NT2/D1 (cell line): ENCODE measurements around the gene RUNX3.

Source experiments
- SUZ12 ChIP-seq: IDR thresholded peaks from 2 replicates; pipeline ENCODE4 v1.6.1; 2011; ENCODE audit not compliant: insufficient read length, insufficient read depth; ENCODE audit errors: extremely low read depth
- YY1 ChIP-seq: IDR thresholded peaks from 2 replicates; pipeline ENCODE4 v1.6.1; 2011; ENCODE audit not compliant: insufficient read length, insufficient read depth
- ZNF274 ChIP-seq: IDR thresholded peaks from 2 replicates; pipeline ENCODE4 v1.6.1; 2011; ENCODE audit warnings: mild to moderate bottlenecking, low read depth, low read length

DNA sequence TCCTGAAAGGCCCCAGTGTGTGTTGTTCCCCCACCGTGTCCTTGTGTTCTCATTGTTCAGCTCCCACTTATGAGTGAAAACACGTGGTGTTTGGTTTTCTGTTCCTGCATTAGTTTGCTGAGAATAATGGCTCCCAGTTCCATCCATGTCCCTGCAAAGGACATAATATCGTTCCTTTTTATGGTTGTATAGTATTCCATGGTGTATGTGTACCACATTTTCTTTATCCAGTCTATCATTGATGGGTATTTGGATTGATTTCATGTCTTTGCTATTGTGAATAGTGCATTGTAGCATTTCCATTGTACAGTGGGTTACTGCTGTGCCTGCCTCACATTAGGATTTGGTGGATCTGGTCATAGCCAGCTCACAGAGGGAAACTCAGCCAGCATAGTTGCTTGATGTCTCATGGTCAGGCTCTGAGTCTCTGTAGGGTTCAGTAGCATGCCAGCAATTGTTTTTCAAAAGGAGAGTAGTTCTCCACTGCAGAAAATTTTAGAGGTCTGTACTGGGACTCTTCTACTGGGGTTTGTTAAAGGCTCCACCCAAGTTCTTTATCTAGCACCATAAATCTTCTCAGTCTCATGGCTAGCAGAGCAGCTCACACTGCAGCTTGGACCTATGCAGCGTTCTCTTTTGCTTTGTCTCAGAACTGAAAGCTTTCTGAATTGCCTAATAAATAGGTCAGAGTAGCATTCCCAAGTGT, 41.0 kb downstream of the RUNX3 start:
- TF ChIP-seq YY1, result no peak
- no peak for TF ChIP-seq SUZ12
- TF ChIP-seq ZNF274, result no peak
